ENCODE measurements around the gene IQCE. TPM values are rescaled to one million over a fixed set of nuclear protein-coding genes. Genes with fewer than 3 reads are reported as not detected.
A peak's percentile ranks its signal among the peaks of the same experiment; 100 is the strongest.

IQCE gene, protein sequence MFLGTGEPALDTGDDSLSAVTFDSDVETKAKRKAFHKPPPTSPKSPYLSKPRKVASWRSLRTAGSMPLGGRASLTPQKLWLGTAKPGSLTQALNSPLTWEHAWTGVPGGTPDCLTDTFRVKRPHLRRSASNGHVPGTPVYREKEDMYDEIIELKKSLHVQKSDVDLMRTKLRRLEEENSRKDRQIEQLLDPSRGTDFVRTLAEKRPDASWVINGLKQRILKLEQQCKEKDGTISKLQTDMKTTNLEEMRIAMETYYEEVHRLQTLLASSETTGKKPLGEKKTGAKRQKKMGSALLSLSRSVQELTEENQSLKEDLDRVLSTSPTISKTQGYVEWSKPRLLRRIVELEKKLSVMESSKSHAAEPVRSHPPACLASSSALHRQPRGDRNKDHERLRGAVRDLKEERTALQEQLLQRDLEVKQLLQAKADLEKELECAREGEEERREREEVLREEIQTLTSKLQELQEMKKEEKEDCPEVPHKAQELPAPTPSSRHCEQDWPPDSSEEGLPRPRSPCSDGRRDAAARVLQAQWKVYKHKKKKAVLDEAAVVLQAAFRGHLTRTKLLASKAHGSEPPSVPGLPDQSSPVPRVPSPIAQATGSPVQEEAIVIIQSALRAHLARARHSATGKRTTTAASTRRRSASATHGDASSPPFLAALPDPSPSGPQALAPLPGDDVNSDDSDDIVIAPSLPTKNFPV
- 21.4 TPM for total RNA-seq (2021; ENCODE audit: unreplicated experiment)
- 10.4 and 12.2 TPM in 2 replicates for polyA plus RNA-seq (2012)
- percentile 53 among the genes with signal in this experiment for Bru-seq, nascent RNA
- percentile 71 among the genes with signal in this experiment for BruChase-seq, experiment 1, labeled RNA remaining after a 6-hour chase
- percentile 68 among the genes with signal in this experiment for BruChase-seq, experiment 2, labeled RNA remaining after a 2-hour chase
- long read RNA-seq, full-length matches to known transcripts = 10 of 56 reads
- long read RNA-seq, partial matches to known transcripts = 34 of 56 reads
- long read RNA-seq, other reads (novel, unspliced or antisense) = 12 of 56 reads

DNA sequence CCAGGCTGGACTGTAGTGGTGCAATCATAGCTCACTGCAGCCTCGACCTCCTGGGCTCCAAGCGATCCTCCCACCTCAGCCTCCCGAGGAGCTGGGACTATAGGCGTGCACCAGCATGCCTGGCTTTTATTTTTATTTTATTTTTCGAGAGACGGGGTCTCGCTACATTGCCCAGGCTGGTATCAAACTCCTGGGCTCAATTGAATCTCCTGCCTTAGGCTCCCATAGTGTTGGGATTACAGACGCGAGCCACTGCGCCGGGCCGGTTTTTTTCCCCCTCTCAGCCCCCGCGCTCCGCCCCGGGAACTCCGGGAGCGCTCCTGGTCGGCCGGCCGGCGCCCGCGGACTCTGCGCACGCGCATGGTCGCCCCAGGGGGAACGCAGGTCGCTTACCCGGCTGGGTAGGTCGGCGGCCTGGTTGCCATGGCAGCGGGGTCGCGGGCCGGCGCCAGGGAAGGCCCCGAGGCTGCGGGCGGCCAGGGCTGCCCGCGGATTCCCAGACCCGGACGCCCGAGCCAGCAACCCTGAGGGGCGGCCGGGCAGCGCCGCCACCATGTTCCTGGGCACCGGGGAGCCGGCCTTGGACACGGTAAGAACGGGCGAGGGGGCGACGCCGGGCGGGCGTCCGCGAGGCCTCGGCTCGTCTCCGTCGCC is at the start of gene IQCE:
Gene IQCE (plus strand): TSS at position 351 of the 654 bp plus-strand sequence. CDS start 203 bp downstream, at position 554.
- ChIA-PET CTCF (interaction anchor here (1.5 kb wide), 1 partner anchor 122 kb away, joined by 3 read pairs; no protein-coding TSS in a partner anchor), POLR2A (no interaction called here), RAD21 (ENCODE audit: low non-redundant PET in 1 of 2, low total read pairs in 2 of 2, uncharacterized antibody in 2 of 2, unreplicated experiment in 2 of 2) (no interaction called here)
- Histone ChIP-seq H3K36me3 (ENCODE audit: control insufficient read depth in 1 of 2, insufficient read depth in 2 of 2, low read length in 2 of 2) (0 out of 4 replicates have a peak, but pooled peaks cover 0 to 3% of the 10 kb centered on the region in 2 experiments), H3K4me1 (ENCODE audit: control insufficient read depth in 1 of 2, insufficient read depth in 2 of 2, low read length in 2 of 2) (peaks cover 23 to 45% of the 10 kb centered on the region in 2 experiments), H3K9ac (ENCODE audit: low read length) (peak within 1 kb of the TSS; percentile 82), H3K27ac (ENCODE audit: low read depth, low read length) (peak within 1 kb of the TSS; percentile 94), H3K27me3 (ENCODE audit: insufficient read depth, low read length) (no peaks in the 10 kb centered on the region), H4K20me1 (ENCODE audit: insufficient read depth) (no peaks in the 10 kb centered on the region), H3K9me2 (ENCODE audit: insufficient read depth) (no peaks in the 10 kb centered on the region), H3K79me2 (ENCODE audit: insufficient read depth, low read length) (peaks cover 43% of the 10 kb centered on the region), H3K4me2 (ENCODE audit: low read length) (peak within 1 kb of the TSS; percentile 90), H3K4me3 (replicated peaks in 1 of 2; ENCODE audit: low read depth in 1 of 2, low read length in 2 of 2) (peak within 1 kb of the TSS; percentile 83 to 85), H2AFZ (ENCODE audit: low read depth, low read length, poor library complexity, severe bottlenecking) (peak within 1 kb of the TSS; percentile 79), H3K9me3 (ENCODE audit: control insufficient read depth in 1 of 2, insufficient read depth in 1 of 2, low read depth in 1 of 2, low read length in 2 of 2) (no peaks in the 10 kb centered on the region)
- ATAC-seq (peak; percentile 49), DNase-seq (ENCODE audit: low read depth, low spot score) (peak; percentile 73)
- intact Hi-C loops (cut with micrococcal nuclease) = loop anchor here (5.0 kb wide), 2 partner anchors 36 to 91 kb away; no protein-coding TSS in a partner anchor
- TF ChIP-seq JUND (IDR thresholded peaks at IDR 0.05) = no peak
- TF ChIP-seq CBX3 (IDR thresholded peaks at IDR 0.05; ENCODE audit: low read depth) = no peak
- TF ChIP-seq POLR2AphosphoS5 (IDR thresholded peaks at IDR 0.05; ENCODE audit: low read depth, low read length) = peak; percentile 37; the same call in 1 of the 2 replicates
- TF ChIP-seq, protein P1, sequence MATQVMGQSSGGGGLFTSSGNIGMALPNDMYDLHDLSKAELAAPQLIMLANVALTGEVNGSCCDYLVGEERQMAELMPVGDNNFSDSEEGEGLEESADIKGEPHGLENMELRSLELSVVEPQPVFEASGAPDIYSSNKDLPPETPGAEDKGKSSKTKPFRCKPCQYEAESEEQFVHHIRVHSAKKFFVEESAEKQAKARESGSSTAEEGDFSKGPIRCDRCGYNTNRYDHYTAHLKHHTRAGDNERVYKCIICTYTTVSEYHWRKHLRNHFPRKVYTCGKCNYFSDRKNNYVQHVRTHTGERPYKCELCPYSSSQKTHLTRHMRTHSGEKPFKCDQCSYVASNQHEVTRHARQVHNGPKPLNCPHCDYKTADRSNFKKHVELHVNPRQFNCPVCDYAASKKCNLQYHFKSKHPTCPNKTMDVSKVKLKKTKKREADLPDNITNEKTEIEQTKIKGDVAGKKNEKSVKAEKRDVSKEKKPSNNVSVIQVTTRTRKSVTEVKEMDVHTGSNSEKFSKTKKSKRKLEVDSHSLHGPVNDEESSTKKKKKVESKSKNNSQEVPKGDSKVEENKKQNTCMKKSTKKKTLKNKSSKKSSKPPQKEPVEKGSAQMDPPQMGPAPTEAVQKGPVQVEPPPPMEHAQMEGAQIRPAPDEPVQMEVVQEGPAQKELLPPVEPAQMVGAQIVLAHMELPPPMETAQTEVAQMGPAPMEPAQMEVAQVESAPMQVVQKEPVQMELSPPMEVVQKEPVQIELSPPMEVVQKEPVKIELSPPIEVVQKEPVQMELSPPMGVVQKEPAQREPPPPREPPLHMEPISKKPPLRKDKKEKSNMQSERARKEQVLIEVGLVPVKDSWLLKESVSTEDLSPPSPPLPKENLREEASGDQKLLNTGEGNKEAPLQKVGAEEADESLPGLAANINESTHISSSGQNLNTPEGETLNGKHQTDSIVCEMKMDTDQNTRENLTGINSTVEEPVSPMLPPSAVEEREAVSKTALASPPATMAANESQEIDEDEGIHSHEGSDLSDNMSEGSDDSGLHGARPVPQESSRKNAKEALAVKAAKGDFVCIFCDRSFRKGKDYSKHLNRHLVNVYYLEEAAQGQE (IDR thresholded peaks at IDR 0.05; ENCODE audit: low read depth) = no peak
- no peak for TF ChIP-seq ZFX (IDR thresholded peaks at IDR 0.05)
- no peak for TF ChIP-seq CEBPB (IDR thresholded peaks at IDR 0.05; ENCODE audit: low read depth)
- no peak for TF ChIP-seq SRF (IDR thresholded peaks at IDR 0.05; ENCODE audit: low read depth)
- no peak for TF ChIP-seq RAD21 (IDR thresholded peaks at IDR 0.05; ENCODE audit: low read depth)
- TF ChIP-seq, protein P2, sequence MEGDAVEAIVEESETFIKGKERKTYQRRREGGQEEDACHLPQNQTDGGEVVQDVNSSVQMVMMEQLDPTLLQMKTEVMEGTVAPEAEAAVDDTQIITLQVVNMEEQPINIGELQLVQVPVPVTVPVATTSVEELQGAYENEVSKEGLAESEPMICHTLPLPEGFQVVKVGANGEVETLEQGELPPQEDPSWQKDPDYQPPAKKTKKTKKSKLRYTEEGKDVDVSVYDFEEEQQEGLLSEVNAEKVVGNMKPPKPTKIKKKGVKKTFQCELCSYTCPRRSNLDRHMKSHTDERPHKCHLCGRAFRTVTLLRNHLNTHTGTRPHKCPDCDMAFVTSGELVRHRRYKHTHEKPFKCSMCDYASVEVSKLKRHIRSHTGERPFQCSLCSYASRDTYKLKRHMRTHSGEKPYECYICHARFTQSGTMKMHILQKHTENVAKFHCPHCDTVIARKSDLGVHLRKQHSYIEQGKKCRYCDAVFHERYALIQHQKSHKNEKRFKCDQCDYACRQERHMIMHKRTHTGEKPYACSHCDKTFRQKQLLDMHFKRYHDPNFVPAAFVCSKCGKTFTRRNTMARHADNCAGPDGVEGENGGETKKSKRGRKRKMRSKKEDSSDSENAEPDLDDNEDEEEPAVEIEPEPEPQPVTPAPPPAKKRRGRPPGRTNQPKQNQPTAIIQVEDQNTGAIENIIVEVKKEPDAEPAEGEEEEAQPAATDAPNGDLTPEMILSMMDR (IDR thresholded peaks at IDR 0.05 in 2 of 3, conservative IDR thresholded peaks at IDR 0.05 in 1 of 3; ENCODE audit: borderline replicate concordance in 1 of 3, insufficient read depth in 1 of 3, low read depth in 2 of 3, low read length in 2 of 3) = no peak
- TF ChIP-seq SIN3A (IDR thresholded peaks at IDR 0.05; ENCODE audit: low read depth) = no peak
- no peak for TF ChIP-seq ZNF274 (IDR thresholded peaks at IDR 0.05; ENCODE audit: low read depth, low read length)
- no peak for TF ChIP-seq POLR2A (IDR thresholded peaks at IDR 0.05; ENCODE audit: borderline replicate concordance, extremely low read depth, insufficient read depth, insufficient read length)
- TF ChIP-seq YY1 (IDR thresholded peaks at IDR 0.05; ENCODE audit: extremely low read depth, insufficient replicate concordance, low read depth, low read length) = peak; percentile 33
- TF ChIP-seq SP1 (IDR thresholded peaks at IDR 0.05; ENCODE audit: low read depth) = no peak
- TF ChIP-seq, protein P3, sequence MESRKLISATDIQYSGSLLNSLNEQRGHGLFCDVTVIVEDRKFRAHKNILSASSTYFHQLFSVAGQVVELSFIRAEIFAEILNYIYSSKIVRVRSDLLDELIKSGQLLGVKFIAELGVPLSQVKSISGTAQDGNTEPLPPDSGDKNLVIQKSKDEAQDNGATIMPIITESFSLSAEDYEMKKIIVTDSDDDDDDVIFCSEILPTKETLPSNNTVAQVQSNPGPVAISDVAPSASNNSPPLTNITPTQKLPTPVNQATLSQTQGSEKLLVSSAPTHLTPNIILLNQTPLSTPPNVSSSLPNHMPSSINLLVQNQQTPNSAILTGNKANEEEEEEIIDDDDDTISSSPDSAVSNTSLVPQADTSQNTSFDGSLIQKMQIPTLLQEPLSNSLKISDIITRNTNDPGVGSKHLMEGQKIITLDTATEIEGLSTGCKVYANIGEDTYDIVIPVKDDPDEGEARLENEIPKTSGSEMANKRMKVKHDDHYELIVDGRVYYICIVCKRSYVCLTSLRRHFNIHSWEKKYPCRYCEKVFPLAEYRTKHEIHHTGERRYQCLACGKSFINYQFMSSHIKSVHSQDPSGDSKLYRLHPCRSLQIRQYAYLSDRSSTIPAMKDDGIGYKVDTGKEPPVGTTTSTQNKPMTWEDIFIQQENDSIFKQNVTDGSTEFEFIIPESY (IDR thresholded peaks at IDR 0.05; ENCODE audit: extremely low read depth, insufficient replicate concordance, low read length) = no peak
- BruUV-seq (replicated peaks) = no TSS peak
